Left hindlimb (tissue), 1 donor: ENCODE data around the gene ANKH.
"Not testable (repeated sequence)": the region's sequence is repeated elsewhere in the genome, so short reads cannot be mapped to it uniquely, and the experiment has no call there.

ENCODE experiments used
- DNase-seq: peaks from one replicate; pipeline ENCODE4 v3.0.0-alpha.2; 2018

Gene ANKH

DNA sequence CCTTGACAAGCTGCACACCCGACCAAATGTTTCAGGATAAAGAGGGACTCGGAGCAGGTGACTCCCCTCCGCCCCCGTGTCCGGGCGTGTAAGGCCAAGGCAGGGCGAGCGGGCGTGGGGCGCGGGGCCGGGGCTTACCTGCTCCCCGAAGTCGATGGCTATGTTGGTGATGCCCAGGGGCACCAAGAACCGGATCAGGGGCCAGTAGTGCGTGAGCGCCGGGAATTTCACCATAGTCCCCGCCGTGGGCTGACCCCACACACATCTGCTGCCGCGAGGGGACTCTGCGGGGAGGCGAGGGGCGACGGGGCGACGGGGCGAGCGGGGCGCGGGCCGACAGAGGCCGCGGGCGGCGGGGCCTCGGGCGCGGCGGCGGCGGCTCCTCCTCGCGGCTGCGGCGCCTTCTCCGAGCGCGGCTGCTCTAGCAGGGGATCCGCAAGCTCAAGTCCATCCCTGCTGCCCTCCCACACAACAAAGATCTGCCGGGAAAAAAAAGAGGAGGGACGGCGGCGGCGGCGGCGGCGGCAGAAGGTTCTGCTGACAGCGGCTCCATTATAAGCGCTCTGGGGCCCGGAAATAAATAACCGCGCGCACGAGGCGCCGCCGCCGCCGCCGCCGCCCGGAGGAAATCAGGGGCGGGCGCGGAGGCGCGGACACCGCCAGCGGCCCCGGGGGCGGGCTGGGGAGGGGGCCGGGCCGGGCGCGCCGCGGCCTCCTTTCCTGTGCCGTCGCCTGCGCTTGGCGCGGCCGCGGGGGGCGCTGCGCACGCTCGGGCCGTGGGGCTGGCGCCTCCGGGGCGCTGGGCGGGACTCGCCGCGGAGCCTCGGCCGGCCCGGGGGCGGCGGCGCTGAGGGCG, at the start of gene ANKH:
TSS of gene ANKH (minus strand) at position 565 of the 856 bp plus-strand sequence. CDS start at position 234, 331 bp downstream.
- peak; percentile 87 for DNase-seq

DNA sequence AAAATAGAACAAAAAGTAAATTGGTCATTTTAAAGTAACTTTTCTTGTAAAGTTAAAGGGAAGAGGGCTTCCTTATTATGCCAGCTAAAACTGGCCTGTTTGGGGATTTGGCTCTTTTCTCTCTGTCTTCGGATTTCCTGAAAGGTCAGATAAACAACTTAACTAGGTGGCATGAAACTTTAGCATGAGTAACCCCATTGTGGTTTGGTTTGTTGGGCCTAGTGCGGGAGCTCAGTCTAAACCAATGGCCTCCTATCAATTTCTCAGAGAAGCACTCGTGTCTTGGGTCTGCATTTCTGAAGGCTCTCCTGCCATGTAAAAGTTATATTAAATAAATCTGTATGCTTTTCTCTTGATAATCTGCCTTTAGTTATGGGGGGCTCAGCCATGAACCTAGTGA, 48.5 kb upstream of the ANKH start:
- DNase-seq, result no peak

DNA sequence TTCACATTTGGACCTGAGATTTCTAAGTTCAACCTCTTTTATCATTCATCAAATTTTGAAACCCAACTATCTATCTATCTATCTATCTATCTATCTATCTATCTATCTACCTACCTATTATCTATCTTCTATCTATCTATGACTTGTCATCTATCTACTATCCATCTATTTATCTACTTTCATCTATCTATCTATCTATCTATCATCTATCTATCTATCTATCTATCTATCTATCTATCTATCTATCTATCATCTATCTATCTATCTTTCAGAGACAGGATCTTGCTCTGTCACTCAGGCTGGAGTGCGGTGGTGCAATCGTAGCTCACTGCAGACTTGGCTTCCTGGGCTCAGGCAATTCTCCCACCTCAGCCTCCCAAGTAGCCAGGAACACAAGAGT, 47.5 kb upstream of the ANKH start:
- DNase-seq, result not testable (repeated sequence)

DNA sequence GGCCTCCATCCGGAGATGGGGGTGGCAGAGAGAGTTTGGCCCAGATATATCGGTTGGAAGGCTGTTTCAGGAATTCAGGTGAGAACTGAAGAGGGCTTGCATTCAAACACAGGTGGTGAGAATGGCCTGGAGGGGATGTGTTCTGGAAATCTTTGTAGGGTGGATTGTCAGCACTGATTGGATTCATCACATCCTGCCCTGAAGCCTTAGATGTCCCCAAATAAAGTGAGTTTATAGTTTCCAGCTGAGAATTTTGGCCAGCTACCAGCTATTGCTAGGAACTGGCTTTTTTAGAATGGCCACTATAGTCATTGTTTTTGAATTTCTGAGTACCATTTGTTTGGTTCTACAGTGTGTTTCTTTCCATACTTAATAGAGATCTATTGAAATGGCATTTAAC, 46.1 kb upstream of the ANKH start:
- DNase-seq, result no peak

DNA sequence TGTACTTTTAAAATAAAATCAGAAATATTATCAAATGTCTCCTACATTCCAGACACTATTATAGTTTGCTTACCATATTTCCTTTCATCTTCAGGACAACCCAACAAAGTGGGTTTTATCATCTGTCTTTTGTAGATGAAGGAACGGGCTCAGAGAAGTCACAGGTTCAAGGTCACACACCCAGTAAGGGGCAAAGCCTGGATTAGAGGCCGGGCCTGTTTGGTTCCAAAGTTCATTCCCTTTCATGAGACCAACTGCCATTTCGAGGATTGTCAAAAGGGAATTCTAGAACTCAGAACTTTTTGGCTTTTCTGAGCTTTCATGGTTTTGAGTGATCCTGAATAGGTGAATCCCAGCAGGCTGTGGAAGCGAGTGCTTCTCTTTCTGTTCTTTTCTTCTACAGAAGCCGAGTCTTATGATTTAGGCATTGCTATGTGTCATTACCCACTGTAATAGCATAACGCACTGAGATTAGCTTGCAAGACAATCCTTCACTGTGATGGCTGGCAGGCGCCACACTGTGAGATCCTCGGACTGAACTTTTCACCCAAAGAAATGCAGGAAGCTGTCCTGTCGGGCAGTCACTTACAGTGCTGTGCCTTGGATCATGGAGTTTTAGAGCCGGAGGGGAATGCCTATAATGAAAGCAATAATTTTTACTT, 43.8 kb upstream of the ANKH start:
- no peak for DNase-seq

DNA sequence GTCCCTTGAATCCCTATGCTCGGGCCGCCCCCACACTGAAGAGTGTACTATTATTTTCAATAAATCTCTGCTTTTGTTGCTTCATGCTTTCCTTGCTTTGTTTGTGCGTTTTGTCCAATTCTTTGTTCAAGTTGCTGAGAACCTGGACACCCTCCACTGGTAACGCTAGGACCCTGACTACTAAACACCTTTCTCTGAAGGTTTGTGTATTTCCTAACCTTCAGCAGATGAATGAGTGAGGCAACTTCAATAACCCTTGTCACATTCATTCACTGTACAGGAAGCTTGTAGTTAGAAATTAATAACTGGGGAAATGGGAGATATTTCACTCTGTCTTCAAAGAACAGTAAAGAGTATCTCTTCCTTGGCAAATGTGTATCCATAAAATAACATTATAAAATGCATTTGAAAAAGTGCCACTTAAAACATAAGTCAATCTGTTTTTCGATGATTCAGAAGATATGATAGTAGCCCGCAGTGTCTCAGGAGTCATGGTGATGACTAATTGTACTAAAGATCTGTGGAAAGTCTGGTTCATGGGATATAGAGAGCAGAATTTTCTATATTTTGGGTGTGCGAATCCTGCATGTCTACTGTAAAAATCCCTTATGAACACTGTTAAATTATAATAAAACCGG, 43.2 kb upstream of the ANKH start:
- no peak for DNase-seq

DNA sequence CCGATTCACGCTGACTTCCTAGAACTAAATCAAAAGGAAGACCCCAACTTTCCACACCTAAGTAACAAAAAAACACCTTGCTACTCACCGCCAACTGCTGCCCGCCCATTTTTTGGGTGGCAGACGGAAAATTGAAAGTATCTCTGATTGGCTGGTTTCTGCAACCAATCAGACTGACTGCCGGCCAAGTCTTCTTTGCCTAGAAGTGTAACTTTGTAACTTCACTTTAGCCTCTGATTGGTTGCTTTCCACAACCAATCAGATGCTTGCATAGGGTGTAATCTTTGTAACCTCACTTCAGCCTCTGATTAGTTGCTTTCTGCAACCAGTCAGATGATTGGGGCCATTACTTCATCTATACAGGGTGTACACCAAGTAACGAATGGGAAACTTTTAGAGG, 42.6 kb upstream of the ANKH start:
- DNase-seq, result no peak

DNA sequence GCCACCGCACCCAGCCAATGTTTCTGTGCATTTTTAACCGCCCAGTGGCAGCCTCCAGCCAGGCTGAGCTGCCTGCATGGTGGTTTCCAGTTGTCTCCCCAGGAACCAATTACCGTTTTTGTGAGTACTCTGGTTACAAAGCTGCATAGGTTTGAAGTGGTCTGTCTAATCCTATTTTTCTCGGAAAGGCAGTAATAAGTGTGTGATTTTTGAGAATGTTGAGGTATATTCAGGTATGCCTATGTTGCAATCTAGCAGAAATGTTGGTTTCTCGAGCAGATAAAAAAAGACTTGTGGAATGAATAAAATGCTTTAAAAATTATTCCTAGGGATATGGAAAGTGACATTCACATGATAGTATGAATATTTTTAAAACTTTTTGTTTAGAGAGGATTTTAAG, 41.5 kb upstream of the ANKH start:
- DNase-seq, result no peak

DNA sequence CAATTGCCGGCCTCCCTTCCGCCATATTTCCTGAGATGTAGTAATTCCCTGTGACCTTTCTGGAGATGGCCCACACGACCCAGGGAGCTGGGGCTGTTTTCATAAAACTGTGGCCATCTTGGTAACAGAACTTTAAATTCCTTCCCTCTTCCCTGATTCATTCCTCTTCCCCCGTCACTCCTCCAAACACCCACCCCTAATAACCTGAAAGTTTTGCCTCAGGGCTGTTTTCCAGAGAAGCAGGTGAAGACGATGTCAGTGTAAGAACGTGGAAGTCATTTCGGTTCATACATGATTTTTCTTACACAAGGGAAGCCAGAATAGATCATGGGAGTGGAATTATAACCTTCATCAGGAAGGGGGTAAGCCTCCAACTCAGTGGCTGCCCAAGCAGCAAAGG, 40.6 kb upstream of the ANKH start:
- no peak for DNase-seq

DNA sequence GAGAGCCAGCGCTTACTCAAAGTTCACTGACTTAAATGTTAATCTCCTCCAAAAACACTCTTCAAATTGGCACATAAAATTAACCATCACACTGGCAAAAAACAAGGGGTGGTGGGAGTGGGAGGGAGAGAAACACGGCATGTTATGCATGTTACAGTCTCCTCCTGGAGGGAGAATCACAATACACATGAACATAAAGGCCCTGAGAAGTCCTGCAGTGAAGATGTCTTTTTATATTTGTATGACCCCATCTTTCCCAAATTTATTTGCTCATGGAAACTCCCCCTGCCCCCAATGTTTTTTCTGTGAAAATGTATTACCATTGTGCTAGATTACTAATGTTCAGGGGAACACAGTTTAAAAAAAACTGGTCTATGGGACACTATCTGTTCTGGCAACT, 37.8 kb upstream of the ANKH start:
- no peak for DNase-seq

DNA sequence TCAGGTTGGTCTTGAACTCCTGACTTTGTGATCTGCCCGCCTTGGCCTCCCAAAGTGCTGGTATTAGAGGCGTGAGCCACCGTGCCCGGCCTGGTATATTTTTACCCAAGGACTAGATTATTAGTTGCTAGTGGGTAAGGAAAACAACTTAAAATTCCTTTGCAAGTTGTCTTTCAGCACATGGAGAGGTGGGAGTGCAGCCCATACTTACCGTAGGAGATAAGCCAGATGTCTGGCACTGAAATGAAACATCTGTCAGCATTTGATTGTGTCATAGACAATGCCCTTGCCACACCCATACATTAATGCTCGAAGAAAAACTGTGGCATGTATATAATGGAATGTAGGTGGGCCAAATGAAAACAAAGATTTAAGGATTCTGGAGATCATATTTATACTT, 36.6 kb upstream of the ANKH start:
- no peak for DNase-seq

DNA sequence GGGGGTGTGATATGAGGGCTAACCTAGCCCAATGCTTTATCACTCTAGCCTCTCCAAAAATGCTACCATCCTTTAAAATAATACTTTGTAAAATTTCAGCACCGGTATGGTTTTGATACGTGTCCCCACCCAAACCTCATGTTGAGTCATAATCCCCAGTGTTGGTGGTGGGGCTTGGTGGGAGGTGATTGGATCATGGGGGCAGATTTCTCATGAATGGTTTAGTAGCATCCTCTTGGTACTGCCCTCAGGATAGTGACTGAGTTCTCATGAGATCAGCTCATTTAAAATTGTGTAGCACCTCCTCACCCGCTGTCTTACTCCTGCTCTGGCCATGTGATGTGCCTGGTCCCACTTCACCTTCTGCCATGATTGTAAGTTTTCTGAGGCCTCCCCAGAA, 35.0 kb upstream of the ANKH start:
- no peak for DNase-seq

DNA sequence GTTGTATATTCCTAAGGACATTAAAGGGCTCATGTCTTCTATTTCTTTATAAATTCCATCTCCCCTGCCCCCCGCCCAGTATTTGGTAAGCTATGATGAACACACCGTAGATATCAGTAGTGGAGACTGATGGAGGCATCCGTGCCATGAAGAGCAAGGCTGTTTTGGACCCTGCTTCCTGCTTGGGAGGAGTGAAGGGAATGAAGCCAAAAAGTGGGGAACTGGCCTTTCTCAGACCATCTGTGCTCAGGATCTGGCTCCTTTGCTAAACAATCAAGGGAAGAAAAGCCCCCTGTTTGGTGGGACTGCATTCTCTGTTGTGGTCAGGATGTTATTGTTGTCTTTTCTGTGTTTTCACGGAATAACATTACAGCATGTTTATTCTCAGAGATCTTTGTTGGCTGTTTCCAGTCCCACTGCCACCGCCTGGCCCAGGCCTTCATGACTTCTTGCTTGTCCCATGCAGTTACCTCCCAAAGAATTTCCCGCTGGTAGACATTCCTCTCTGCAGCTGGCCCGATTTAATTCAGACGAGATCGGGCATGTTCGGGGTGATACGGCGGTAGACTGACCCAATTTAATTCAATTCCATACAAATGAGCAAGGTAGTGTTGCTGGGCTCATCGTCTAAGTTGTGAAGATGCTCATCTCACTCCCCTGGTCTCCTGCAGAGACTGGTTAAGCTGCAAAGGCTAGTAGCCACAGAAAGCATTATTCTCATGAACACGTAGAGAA, 31.4 kb upstream of the ANKH start:
- no peak for DNase-seq

DNA sequence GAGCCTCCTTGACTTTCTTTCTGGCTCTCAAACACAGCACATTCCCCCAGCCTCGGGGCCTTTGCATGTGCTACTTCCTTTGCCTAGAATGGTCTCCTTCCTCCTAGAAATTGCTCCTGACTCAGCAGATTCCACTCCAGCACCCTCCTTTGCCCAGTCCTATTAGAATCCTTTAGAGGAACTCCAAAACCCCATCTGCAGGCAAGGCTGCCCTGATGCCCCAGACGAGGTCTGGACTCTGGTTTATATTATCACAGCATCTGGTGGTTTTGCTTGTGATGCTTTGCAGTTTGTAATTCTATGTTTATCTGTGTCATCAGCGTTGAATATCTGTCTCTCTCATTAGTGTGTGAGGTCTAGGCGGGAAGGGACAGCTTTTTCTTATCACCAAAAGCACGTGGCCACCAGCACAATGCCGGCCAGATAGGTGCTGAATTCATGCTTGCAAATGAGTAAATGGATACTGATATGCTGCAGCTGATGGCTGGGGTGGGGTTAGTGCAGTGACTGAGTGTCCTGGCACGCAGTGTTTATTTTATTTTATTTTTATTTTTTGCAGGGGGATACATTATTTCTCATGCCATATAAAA, 30.0 kb upstream of the ANKH start:
- no peak for DNase-seq

DNA sequence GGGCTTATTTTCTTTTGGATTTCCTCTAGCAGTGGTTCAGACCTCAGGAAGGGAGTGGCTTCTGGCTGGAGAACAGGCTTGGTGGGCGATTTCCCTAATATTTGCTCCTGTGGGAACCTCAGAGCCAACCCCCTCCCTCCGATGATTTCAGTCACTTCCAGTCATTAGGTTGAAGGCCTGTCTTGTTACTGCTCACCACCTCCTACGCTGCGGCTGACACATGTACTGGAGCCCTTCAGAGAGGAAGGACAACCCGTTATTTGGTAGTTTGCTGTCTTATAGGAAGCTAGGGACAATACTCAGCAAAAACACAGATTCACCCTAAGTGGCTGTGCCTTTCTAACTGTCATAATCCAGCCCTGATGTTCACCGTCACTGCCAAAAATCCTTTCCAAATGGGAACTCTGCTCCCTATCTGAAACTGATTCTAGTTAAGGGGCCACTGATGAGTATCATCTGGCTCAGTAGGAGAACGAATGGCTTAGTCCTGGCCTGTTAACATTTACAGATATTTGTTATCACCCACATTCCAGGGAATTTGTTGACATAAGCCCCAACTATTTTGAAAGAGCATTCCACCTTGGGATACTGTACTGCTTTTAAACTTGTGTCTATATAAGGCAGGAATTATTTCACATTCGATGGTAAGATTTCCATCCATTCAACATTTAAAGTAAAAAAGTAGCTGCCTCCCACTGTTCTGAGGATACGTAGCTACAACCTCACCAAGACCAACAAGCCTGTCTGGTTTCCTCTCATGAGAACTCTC, 29.3 kb upstream of the ANKH start:
- DNase-seq, result peak; percentile 54

DNA sequence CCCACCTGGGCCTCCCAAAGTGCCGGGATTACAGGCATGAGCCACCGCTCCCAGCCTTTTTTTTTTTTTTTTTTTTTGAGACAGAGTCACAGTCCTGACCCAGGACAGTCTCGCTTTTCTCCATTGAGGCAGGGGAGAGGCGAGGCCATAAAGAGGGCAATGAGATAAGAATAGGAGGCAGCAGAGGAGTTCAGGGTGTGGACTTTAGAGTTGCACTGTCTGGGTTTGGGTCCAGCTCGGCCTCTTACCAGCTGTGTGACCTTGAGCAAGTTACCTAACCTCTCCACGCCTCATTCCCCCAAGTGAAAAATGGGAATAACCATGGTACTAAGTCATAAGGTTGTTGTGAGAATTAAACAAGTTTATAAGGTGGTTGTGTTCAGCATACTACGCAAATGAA, 24.6 kb upstream of the ANKH start:
- DNase-seq, result no peak

DNA sequence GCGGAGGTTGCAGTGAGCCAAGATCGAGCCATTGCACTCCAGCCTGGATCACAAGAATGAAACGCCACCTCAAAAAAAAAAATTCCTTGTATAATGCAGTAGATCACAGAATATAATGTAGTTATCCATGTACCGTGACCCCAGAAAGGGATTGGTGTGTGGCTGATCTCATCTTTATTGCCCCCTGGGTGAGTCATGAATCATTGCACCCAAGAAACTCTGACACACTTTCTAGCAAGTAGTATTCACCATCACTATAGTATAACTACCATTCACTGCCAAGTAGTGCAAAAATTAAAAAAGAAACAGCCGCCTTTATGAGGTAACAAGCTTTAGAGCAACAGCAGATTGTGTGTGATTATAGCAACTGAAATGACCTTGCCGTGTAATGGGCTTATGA, 23.7 kb upstream of the ANKH start:
- no peak for DNase-seq

DNA sequence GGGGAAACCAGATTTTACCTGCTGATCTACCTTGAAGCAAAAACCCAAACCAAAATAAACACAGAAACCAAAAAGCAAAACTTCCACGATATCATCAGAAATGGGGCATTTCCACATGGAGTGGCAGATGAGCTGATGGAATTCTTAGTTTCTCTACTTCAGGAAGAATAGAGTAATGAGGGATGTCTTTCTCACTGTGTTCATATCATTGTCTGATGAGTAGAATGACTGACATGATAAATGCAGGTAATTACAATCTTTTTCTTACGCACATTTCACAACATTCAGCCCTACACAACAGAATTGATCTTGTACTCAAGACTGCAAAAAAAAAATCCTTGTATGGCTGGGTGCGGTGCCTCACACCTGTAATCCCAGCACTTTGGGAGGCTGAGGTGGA, 23.2 kb upstream of the ANKH start:
- DNase-seq, result no peak

DNA sequence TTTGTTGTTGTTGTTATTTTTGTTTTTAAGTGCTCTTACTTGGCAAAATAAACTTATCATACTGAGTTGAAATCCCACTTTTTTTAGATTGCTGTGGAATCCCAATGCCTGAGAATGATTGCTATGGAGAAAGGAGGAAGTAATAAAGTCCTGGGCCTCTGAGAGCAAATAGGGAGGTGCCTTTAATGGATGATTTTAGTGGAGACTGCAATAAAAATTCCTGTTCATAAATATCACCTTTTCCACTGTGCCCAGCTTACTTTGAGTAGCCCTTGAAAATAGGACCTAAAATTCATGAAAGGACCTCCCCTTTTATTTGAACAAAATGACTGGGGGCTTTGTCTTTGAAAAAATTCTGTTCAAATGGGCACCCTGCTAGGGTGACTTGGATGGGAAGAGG, 21.8 kb upstream of the ANKH start:
- DNase-seq, result no peak

DNA sequence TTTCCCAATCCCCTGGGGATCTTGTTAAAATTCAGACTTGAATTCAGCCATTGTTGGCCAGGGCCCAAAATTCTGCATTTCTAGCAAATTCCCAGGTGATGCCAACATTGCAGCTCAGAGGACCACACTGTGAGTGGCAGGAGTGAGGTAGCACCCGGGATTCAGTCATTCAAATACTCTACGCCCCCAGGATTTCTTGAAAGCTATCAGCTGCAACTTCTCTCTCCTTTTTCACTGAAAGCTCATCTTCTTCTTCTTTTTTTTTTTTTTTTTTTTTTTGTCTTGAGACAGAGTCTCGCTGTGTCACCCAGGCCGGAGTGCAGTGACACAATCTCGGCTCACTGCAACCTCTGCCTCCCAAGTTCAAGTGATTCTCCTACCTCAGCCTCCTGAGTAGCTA, 19.3 kb upstream of the ANKH start:
- no peak for DNase-seq

DNA sequence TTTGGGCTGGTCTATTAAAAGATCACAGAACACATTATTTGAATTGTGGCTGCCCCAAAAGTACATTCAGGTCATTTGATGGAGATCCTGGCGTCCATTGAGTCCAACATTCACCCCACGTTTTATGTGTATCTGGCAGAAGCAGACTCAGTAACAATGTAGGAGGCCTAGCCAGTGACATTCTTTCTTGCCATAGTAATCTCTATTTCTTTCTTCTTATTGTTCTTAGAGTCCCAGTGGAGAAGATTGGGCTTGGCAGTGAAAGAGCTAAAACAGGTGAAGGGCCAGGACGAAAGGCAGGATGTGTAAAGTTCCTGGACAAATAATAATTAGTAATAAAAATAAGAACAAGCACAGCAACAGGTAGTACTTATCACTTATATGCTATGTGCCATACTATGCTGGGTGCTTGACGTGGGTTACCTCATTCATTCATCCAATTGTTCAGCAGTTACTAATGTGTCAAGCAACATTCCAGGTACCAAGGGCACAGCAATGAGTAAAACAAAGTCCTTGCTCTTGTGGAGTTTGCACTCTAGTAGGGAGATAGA, 12.6 kb upstream of the ANKH start:
- no peak for DNase-seq
